NCI-H2029 treated with DMSO at 0.1 percent for 48 hours (cell line): Measurements from ENCODE around the gene KIF4A.
"Not testable (repeated sequence)": the region's sequence is repeated elsewhere in the genome, so short reads cannot be mapped to it uniquely, and the experiment has no call there.

Experiments
- DNase-seq: peaks from one replicate; lab custom pipeline; 2025; lab: John Stamatoyannopoulos, UW

KIF4A gene, protein sequence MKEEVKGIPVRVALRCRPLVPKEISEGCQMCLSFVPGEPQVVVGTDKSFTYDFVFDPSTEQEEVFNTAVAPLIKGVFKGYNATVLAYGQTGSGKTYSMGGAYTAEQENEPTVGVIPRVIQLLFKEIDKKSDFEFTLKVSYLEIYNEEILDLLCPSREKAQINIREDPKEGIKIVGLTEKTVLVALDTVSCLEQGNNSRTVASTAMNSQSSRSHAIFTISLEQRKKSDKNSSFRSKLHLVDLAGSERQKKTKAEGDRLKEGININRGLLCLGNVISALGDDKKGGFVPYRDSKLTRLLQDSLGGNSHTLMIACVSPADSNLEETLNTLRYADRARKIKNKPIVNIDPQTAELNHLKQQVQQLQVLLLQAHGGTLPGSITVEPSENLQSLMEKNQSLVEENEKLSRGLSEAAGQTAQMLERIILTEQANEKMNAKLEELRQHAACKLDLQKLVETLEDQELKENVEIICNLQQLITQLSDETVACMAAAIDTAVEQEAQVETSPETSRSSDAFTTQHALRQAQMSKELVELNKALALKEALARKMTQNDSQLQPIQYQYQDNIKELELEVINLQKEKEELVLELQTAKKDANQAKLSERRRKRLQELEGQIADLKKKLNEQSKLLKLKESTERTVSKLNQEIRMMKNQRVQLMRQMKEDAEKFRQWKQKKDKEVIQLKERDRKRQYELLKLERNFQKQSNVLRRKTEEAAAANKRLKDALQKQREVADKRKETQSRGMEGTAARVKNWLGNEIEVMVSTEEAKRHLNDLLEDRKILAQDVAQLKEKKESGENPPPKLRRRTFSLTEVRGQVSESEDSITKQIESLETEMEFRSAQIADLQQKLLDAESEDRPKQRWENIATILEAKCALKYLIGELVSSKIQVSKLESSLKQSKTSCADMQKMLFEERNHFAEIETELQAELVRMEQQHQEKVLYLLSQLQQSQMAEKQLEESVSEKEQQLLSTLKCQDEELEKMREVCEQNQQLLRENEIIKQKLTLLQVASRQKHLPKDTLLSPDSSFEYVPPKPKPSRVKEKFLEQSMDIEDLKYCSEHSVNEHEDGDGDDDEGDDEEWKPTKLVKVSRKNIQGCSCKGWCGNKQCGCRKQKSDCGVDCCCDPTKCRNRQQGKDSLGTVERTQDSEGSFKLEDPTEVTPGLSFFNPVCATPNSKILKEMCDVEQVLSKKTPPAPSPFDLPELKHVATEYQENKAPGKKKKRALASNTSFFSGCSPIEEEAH

GRCh38 chrX:70289793-70290770 is at the start of gene KIF4A, which contains the start of gene PDZD11:
KIF4A (plus strand) TSS chrX:70290104; CDS start chrX:70290459, 355 bp downstream.
PDZD11 (minus strand) TSS chrX:70289927; CDS start chrX:70289341, 586 bp downstream.
- DNase-seq, result peak; percentile 3

GRCh38 chrX:70240751-70241150 is 49.2 kb upstream of the KIF4A start:
- DNase-seq, result no peak

DNA sequence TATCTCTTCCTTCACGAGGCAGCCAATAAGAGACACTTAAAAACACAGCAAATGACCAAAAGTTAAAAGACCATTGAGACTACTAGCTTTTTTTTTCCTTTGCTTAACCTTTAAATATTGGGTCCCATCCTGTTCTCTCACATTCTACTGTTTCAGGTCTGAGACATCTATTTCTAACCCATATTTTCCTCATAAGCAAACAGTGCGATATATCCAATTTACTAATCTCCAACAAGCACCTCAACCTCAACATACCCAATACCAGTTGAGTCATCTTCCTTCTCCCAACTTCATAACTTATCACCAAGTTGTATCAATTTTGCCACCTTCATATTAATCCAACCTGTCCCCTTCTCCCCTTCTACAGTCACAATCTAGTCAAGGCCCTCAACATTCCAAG is 48.4 kb upstream of the KIF4A start:
- DNase-seq, result no peak

DNA sequence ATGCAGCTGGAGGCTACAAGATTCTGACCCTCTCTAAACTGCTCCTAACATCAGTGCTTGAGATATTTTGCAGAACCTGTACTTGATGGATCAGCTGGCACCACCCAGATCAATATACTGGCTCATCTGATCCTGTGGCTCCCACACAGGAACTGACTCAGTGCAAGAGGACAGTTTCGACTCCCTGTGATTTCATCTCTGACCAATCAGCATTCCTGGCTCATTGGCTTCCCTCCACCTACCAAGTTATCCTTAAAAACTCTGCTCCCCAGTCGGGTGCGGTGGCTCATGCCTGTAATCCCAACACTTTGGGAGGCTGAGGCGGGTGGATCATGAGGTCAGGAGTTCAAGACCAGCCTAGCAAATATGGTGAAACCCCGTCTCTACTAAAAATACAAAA is 46.3 kb upstream of the KIF4A start:
- not testable (repeated sequence) for DNase-seq

DNA sequence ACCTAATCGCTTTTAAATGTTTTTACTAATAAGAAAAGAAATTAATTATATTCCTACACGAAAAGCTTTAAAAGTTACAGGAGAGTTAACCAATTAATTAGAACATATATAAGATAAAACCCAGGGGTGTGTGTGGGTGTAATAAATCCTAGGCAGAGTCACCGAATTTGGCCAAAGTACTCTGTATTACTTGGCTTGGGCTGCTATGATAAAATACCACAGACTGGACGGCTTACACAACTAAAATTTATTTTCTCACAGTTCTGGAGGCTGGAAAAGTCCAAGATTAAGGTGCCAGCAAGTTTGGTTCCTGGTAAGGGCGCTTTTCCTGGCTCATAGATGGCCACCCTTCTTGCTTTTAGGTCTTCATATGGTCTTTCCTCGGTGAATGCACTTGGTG is 45.0 kb upstream of the KIF4A start:
- DNase-seq, result no peak

DNA sequence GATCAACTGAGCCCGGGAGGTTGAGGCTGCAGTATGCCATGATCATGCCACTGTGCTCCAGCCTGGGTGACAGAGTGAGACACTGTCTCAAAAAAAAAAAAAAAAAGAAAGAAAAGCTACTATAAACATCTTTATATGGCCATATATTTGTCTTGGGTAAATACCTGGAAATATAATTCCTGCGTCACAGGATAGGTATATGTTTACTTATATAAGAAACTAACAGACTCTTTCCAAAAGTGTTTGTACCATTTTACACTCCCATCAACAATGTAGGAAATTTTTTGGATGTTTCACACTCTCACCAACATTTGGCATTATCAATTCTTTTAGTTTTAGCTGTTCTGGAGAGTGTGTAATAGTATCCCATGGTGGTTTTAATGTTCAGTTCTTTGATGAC is 42.7 kb upstream of the KIF4A start:
- DNase-seq, result no peak

- no peak for DNase-seq
Measured at GRCh38 chrX:70252491-70252890, 37.4 kb upstream of the KIF4A start.

- DNase-seq, result no peak
Measured at GRCh38 chrX:70253377-70254062, 36.4 kb upstream of the KIF4A start.

GRCh38 chrX:70254063-70254400 is 35.9 kb upstream of the KIF4A start:
- DNase-seq, result no peak

GRCh38 chrX:70254909-70255308 is 35.0 kb upstream of the KIF4A start:
- DNase-seq, result no peak

DNA sequence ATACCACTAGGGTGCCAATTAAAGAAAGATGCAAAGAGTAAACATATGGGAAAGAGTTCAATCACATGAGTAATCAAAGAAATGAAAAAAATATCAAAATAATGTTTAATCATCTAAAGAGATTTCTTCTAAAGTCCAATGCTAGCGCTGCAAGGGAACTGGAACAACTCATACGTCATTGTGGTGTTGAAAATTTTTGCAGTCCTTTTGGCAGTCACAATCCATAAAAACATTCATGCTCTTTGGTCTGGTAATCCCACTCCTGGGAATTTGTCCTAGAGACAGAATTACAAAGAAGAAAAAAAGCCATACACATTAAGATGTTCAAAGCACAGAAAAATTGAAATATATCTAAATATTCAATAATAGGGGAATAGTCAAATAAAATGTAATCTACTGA is 34.5 kb upstream of the KIF4A start:
- no peak for DNase-seq

DNA sequence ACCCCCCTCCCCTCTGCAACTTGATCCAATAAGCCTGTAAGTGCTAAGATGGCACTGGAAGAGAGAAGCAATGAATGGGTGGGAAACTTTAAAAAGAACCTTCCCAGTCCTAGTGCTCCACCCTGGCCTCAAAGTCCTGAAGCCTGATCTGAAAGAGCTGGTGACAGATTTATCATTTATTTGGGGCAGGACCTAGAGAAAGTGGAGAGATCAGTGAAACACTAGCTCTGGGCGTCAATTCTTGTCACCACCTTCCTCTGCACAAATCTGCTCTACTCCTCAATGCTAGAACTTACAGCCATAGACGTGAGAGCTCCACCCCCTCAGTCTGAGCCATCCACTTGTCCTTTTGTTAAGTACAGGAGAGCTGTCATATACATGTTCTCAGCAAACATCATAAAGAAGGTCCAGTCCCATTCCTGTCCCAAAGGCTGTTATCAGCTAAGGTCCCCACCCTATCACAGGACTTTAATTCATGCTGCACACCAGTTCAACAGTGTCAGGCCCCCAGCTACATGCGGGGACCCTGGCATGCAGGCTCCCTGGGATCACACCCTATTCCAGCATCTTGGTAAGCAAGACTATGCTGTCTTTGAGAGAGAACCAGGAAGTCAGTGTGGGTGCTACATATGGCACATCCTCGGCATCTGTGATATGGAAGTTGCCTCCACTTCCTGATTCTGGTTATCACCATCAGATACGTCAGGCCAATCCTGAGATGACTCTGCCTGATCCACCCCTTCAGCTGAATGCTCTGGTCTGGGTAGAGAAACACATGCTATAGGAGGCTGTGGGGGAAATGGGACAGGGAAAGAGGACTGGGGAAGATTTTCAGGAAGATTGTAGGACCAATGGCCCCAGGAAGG is 32.2 kb upstream of the KIF4A start:
- DNase-seq, result no peak

DNA sequence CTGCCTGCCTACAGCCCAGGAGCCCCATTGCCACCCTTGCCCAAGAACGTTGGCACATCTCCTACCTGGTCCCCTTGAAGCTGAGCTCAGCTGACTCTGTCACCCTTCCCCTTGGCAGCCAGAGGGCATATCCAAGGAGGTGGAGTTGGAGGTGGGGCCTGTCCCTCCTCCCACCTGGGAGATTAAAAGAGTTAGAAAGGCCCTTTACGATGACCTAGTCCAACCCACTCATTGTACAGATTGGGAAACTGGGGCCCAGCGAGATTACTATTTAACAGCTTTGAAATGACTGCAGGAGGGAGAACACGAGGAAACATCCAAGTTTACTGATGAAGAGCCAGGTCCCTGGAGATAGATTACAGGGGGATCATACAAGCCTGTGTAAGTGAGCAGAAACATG is 29.8 kb upstream of the KIF4A start, which contains the start of gene P2RY4:
Gene P2RY4 (minus strand): TSS at position 101 of the 400 bp plus-strand sequence. CDS start 580 bp downstream, outside the sequence.
- no peak for DNase-seq

DNA sequence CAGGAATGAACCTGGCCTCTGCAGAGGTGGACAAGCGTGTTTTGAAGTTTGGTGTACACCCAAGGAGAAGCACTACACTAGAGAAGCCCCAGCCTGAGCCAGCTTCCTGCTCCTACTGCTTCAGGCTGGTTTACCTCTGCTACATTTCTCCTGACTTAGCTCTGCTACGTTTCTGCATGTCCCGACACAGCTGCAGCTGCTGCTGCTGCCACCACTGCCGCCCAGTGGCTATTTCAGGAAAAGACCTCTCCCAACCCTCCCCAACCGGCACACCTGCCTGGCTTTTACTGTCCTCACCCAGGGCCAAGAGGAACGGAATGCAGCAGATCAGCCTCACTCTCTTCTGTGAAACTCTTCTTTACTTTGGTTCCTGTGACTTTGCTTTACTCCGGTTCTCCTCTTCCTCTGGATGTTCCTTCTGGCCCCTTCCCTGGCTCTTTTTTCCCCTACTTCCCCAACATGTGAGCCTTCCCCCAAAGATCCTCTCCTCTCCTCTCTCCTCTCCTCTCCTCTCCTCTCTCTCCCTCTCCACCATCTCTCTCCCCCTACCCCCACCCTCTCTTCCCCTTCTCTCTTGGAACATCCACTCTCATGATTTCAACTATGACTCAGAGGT is 26.8 kb upstream of the KIF4A start:
- DNase-seq, result peak; percentile 13

GRCh38 chrX:70264784-70265183 is 25.1 kb upstream of the KIF4A start:
- DNase-seq, result no peak

- no peak for DNase-seq
Measured at GRCh38 chrX:70268034-70268433, 21.9 kb upstream of the KIF4A start, which contains the start of gene ARR3. ARR3 (plus strand) TSS chrX:70268334; CDS start chrX:70269386, 1,052 bp downstream.

DNA sequence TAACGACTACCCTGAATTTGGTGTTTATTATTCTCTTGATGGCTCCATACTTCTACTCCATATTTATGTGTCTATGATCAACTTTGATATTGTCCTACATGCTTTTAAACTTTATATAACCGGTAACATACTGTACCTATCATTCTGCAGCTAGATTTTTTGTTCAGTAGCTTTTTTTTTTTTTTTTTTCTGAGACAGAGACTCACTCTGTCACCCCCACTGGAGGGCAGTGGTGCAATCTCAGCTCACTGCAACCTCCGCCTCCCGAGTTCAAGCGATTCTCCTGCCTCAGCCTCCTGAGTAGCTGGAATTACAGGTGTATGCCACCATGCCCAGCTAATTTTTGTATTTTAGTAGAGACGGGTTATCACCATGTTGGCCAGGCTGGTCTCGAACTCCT is 15.9 kb upstream of the KIF4A start:
- not testable (repeated sequence) for DNase-seq

GRCh38 chrX:70279081-70279480 is 10.8 kb upstream of the KIF4A start:
- no peak for DNase-seq

- DNase-seq, result no peak
Measured at GRCh38 chrX:70280573-70280972, 9.3 kb upstream of the KIF4A start.
